HUES6 (cell line): ENCODE measurements around the gene MEI1.

Experiments
- H3K27ac ChIP-seq: 2 replicates; pipeline ENCODE4 v1.7.0; 2013; ENCODE audit warnings: low read depth, mild to moderate bottlenecking, low read length, inconsistent platforms
- H3K27me3 ChIP-seq: 2 replicates; pipeline ENCODE4 v1.6.1; 2013; ENCODE audit warnings: low read length; ENCODE audit not compliant: control insufficient read depth, insufficient read depth
- H3K36me3 ChIP-seq: 2 replicates; pipeline ENCODE4 v1.6.1; 2013; ENCODE audit warnings: low read length; ENCODE audit not compliant: control insufficient read depth, insufficient read depth
- H3K4me1 ChIP-seq: 2 replicates; pipeline ENCODE4 v1.6.1; 2013; ENCODE audit warnings: low read length; ENCODE audit not compliant: control insufficient read depth, insufficient read depth
- H3K4me3 ChIP-seq: 2 replicates; pipeline ENCODE4 v1.5.1; 2013; ENCODE audit warnings: low read depth, low read length
- H3K9ac ChIP-seq: one replicate; pipeline ENCODE4 v1.6.1; 2013; ENCODE audit warnings: mild to moderate bottlenecking, low read length
- H3K9me3 ChIP-seq: 2 replicates; pipeline ENCODE4 v1.6.1; 2013; ENCODE audit warnings: low read depth, low read length; ENCODE audit not compliant: control insufficient read depth, insufficient read depth

MEI1 gene

DNA sequence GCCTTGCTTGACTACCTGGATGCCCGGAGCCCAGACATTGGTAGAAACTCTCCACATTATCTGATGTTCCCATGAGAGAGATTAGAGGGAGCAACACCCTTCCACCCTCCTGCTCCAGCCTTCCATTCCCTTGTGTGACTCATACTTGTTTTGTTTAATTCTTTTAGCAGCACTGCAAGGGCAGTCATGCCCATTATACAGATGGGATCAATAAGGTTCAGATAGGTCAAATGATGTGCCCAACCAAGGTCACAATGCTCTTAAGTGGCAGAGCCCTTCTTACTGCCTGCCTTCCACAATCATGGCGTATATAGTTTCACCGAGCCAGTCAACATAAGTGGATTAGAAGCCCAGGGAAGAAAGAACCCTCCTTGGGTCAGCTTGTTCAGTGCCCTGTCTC lies 94.6 kb downstream of the MEI1 start:
- H3K27ac ChIP-seq, result no peak overlapping the region
- H3K9ac ChIP-seq, result no peak overlapping the region

DNA sequence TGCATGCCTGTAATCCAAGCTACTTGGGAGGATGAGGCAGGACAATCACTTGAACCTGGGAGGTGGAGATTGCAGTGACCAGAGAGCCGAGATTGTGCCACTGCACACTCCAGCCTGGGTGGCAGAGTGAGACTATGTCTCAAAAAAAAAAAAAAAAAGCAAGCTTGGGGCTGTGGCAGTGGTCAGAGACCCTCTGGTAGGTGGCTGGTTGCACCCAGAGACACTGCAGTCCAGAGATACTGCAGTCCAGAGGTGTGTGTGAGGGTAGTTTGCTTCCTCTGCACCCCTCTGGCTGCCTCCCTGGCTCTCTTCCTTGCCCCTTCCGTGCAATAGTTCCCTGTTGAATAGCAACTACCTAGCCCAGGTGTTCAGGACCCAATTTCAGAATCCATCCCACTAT lies 99.4 kb downstream of the MEI1 start:
- H3K4me3 ChIP-seq, result no peak overlapping the region
- no peak overlapping the region for H3K9ac ChIP-seq

More for the DNA sequence above, 94.6 kb downstream of the MEI1 start:
- no peaks in the 10 kb centered on the region for H3K36me3 ChIP-seq
- H3K4me3 ChIP-seq, result no peak overlapping the region
- no peaks in the 10 kb centered on the region; the same call in 1 of the 2 replicates for H3K27me3 ChIP-seq
- H3K9me3 ChIP-seq, result no peaks in the 10 kb centered on the region
- no peaks in the 10 kb centered on the region for H3K4me1 ChIP-seq

DNA sequence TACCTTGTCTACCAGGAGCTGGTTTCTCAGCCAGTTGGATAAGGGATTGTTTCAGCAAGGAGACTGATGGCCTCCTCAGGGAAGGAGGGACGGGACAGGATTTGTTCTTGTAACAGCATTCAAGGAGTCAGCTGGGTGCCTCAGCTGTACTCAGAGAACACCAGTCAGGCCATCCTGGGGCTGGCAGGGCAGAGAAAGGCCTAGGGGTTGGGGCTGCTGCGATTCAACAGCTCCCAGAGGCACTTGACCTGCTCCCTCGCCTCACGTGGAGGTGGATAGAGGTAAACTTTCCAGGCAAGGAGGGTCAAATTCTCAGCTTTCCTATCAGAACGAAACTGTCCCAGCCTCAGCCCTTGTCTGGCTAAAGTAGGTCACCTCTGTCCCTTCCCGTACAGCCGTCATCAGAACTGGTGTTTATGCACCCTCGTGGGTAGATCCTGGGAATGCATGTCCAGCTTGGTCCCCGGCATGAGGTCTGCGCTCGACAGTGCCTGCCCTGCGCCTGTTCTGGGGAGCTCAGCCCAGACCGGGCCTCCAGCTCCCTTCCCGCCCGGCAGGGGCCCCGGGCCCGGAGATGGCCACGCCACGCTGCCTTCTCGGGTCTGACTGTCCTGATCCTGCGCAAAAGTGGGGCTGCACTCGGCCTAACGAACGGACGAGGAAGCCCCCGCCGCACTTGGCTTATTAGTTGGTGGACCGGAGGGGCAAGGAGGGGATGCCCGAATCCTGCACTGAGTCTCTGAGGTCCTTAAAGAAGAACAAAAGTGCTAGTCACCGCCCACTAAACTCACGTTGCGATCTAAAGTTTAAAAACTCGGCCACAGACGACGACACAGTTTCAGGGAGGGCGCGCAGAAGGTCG lies 100.4 kb downstream of the MEI1 start:
- Histone ChIP-seq H3K27me3 (no peaks in the 10 kb centered on the region), H3K4me3 (peak overlapping the region; percentile 78), H3K4me1 (peaks cover 20% of the 10 kb centered on the region), H3K9me3 (no peaks in the 10 kb centered on the region), H3K27ac (peak overlapping the region; percentile 74), H3K9ac (peak overlapping the region; percentile 86), H3K36me3 (no peaks in the 10 kb centered on the region)

More for the DNA sequence above, 99.4 kb downstream of the MEI1 start:
- Histone ChIP-seq H3K27ac (no peak overlapping the region), H3K27me3 (no peaks in the 10 kb centered on the region; the same call in 1 of the 2 replicates), H3K9me3 (no peaks in the 10 kb centered on the region), H3K4me1 (peaks cover 20% of the 10 kb centered on the region), H3K36me3 (no peaks in the 10 kb centered on the region)

DNA sequence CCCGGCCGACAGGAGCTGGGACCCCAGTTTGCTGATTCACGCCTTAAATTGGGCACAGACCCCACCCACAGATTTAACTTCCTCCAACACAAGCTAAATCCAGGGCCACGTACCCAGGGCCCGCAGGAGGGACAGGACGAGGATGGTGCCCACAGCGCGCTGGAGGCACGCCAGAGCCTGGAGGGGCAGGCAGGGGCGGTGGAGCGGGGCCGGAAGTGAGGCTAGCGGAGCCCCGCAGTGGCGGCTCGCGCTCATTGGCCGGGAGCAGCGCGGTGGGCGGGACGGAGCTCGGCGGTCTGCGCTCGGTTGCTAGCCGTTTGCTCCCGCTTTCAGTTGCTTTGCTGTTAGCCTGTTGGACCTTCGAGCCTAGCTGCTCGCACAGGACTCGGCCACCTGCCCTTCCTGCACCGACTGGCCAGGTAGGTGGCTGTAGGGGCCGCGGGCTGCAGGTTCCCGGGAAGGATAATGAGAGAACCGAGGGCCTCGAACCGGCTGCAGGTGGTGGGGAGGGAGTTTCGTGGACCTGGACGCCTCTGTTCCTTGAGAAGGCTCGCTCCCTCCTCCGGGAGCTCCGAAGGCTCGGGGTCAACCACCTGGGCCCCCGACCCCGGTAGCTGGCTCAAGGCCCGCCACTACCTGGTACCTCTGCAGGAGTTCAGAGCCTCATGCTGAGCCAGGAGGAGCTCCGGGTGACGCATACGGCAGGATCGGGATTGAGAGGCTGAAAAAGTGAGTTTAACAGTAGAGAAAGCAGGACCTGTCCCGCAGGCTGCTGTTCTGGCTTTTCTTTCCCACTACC lies 101.2 kb downstream of the MEI1 start, which contains the start of gene CCDC134:
Gene CCDC134 (plus strand): TSS at position 332 of the 799 bp plus-strand sequence. CDS start 8,212 bp downstream, outside the sequence.
- H3K9ac ChIP-seq, result peak within 1 kb of the TSS; percentile 86
- H3K27me3 ChIP-seq, result no peaks in the 10 kb centered on the region
- H3K4me3 ChIP-seq, result peak within 1 kb of the TSS; percentile 78
- peak within 1 kb of the TSS; percentile 74 for H3K27ac ChIP-seq
- H3K9me3 ChIP-seq, result no peaks in the 10 kb centered on the region
- peaks cover 20% of the 10 kb centered on the region for H3K4me1 ChIP-seq
- no peaks in the 10 kb centered on the region for H3K36me3 ChIP-seq

DNA sequence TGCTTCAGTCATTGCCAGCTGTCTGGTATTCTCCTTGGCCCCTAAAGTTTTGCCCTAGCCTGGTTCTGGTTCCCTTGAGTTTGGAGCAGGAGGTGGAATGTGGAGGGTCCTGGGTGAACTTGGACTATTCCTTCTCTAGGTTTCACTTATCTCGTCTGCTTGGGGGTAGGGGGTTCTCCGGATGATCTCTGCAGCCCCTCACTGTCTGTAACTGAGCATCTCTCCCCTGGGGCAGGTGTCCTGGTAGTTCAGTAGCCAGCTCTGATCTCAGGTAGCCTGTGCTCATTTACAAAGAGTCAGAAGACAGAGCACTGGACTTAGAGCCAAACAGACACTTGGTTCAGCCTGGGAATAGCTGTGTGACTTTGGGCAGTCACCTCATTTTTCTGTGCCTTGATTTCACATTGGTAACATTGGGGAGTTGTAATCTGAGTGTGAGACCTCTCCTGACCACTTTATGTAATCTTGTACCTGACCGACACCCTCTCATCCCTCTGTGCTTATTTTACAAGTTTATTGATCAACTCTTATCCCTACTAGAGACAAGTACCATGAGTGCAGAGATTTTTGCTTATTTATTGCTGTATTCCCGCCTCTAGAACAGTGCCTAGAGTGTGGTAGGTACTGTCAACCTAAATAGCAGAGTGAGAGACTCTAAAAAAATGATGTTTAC lies 102.0 kb downstream of the MEI1 start:
- Histone ChIP-seq H3K9me3 (no peaks in the 10 kb centered on the region), H3K27me3 (no peaks in the 10 kb centered on the region), H3K9ac (peak overlapping the region; percentile 86), H3K4me3 (peak overlapping the region; percentile 78), H3K4me1 (peaks cover 20% of the 10 kb centered on the region), H3K27ac (peak overlapping the region; percentile 74; the same call in 1 of the 2 replicates), H3K36me3 (no peaks in the 10 kb centered on the region)

DNA sequence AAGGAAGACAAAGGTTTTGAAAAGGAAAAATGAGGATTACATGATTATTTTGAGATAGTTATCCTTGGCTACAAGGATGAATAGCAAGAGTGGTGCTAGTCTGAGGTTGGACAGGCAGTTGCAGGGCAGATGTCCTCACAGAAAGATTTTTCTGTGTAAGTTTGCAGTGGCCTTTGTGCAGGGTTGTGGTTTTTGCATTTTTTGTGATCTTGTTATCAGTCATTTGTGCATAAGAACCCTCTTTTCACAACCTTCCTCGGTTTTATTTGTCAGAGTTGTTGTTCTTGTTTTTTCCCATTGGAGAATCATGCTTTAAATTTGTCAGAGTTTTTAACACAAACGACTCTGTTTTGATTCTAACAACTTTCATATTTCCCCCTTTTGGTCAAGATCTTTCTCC lies 102.6 kb downstream of the MEI1 start:
- Histone ChIP-seq H3K27me3 (no peaks in the 10 kb centered on the region), H3K36me3 (no peaks in the 10 kb centered on the region), H3K4me3 (peak overlapping the region; percentile 78), H3K27ac (no peak overlapping the region), H3K9me3 (no peaks in the 10 kb centered on the region), H3K4me1 (peaks cover 20% of the 10 kb centered on the region), H3K9ac (no peak overlapping the region)

DNA sequence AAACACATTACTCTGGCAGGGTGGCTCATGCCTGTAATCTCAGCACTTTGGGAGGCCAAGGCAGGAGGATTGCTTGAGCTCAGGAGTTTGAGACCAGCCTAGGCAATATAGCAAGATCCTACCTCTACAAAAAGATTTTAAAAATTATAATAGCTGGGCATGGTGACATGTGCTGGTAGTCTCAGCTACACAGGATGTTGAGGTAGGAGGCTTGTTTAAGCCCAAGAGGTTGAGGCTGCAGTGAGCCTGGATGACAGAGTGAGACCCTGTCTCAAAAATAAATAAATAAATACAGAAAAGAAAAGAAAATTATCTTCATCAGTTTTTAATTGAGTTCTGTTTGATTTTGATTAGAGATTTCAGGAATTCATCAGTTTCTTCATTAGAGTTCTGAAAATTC lies 106.3 kb downstream of the MEI1 start:
- no peaks in the 10 kb centered on the region for H3K27me3 ChIP-seq
- H3K4me1 ChIP-seq, result peaks cover 8% of the 10 kb centered on the region
- H3K27ac ChIP-seq, result no peak overlapping the region
- H3K9me3 ChIP-seq, result no peaks in the 10 kb centered on the region
- H3K4me3 ChIP-seq, result no peak overlapping the region
- H3K9ac ChIP-seq, result no peak overlapping the region
- peaks cover 13% of the 10 kb centered on the region for H3K36me3 ChIP-seq

DNA sequence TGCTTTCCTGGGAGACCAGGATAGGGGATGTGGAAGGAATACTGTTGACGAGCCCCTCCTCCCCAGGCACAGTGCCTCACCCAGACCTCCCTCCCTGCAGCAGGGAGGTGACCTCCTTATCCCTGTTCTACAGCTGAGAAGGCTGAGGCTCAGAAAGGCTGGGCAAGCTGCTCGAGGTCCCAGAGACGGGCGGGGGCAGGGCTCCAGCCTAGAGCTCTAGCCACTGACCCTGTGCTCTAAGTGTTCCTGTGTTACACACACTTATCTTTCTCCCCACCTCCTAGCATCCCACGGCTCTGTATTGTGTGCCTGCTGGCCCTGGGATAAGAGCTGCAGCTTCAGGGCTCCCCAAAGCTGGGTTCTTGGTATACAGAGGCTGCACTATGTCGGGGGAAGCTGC lies 109.1 kb downstream of the MEI1 start:
- H3K27ac ChIP-seq, result no peak overlapping the region
- H3K4me3 ChIP-seq, result no peak overlapping the region
- H3K4me1 ChIP-seq, result no peaks in the 10 kb centered on the region
- H3K9ac ChIP-seq, result no peak overlapping the region
- H3K27me3 ChIP-seq, result no peaks in the 10 kb centered on the region
- H3K36me3 ChIP-seq, result peaks cover 30% of the 10 kb centered on the region
- no peaks in the 10 kb centered on the region for H3K9me3 ChIP-seq

DNA sequence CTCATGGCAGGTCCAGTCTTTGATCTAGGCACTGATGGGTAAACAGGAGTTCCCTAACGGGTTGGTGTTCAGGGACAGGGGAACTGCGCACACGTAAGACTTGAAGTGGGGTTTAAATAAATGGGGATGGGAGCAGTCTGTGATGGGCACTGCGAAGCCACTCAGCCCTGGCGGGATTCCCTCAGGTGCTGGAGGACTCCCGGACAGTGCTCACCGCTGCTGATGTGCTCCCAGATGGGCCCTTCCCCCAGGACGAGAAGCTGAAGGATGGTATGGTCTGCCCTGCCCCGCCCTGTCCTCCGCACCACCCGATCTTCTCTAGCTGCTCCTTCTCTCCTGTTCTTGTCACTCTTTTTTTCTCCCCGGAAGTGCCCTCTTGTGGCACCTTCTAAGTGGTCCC lies 110.7 kb downstream of the MEI1 start:
- Histone ChIP-seq H3K9me3 (no peaks in the 10 kb centered on the region), H3K9ac (no peak overlapping the region), H3K36me3 (peaks cover 41% of the 10 kb centered on the region)

DNA sequence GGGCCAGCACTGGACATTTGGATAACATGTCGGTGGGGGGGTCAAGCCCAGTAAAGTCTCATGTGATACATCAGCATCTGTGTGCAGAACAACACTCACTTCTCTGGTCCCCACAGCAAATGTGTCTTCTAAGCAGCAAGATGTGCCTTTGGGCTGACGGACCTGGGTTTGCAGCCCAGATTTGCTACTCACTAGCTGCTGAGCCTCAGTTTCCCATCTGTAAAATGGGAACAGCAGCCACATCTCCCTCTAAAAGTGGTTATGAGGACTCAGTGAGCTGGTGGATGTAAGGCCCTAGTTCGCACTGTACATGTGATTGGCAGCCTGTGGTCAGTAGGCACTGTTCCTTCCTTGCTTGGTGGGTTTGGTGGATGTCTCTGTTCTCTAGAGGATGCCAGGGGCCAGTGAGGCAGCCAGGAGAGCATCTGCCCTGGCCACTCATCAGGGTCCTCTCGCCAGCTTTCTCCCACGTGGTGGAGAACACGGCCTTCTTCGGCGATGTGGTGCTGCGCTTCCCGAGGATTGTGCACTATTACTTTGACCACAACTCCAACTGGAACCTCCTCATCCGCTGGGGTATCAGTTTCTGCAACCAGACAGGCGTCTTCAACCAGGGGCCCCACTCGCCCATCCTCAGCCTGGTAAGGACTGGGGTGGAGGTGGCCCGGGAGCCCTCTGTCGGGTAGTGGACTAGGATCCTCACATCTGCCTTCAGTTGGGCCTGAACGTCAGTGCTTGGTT lies 113.7 kb downstream of the MEI1 start:
- Histone ChIP-seq H3K36me3 (peaks cover 61% of the 10 kb centered on the region), H3K9me3 (no peaks in the 10 kb centered on the region), H3K4me1 (no peaks in the 10 kb centered on the region), H3K27me3 (no peaks in the 10 kb centered on the region), H3K4me3 (no peak overlapping the region), H3K27ac (no peak overlapping the region), H3K9ac (no peak overlapping the region)

More for the DNA sequence above, 110.7 kb downstream of the MEI1 start:
- no peak overlapping the region for H3K4me3 ChIP-seq
- H3K4me1 ChIP-seq, result no peaks in the 10 kb centered on the region
- no peaks in the 10 kb centered on the region for H3K27me3 ChIP-seq
- no peak overlapping the region for H3K27ac ChIP-seq
